GM18505 (cell line): ENCODE measurements around the gene EIF4E.
"Not testable (repeated sequence)": the region's sequence is repeated elsewhere in the genome, so short reads cannot be mapped to it uniquely, and the experiment has no call there.

Experiments used
- ATAC-seq: cut with Tn5 transposase; IDR thresholded peaks from one replicate; pipeline ENCODE4 v1.9.1; 2021; ENCODE audit not compliant: unreplicated experiment
- POLR2A ChIP-seq: IDR thresholded peaks from 4 replicates; pipeline ENCODE4 v1.6.1; 2011; ENCODE audit warnings: borderline replicate concordance; ENCODE audit not compliant: insufficient read depth, insufficient read length; ENCODE audit errors: extremely low read depth

The EIF4E gene

GRCh38 chr4:98879515-98879914, 49.4 kb downstream of the EIF4E start:
- no peak for TF ChIP-seq POLR2A
- ATAC-seq: no peak

GRCh38 chr4:98873059-98873458, 55.9 kb downstream of the EIF4E start:
- ATAC-seq: no peak

GRCh38 chr4:98872120-98872906, 56.6 kb downstream of the EIF4E start:
- ATAC-seq: not testable (repeated sequence)

More at GRCh38 chr4:98873059-98873458, 55.9 kb downstream of the EIF4E start:
- TF ChIP-seq POLR2A: no peak

GRCh38 chr4:98867648-98868047, 61.3 kb downstream of the EIF4E start:
- no peak for TF ChIP-seq POLR2A
- no peak for ATAC-seq

GRCh38 chr4:98865059-98865458, 63.9 kb downstream of the EIF4E start:
- TF ChIP-seq POLR2A: no peak
- no peak for ATAC-seq

- ATAC-seq: no peak
- TF ChIP-seq POLR2A: no peak
Measured at GRCh38 chr4:98864560-98864959, 64.4 kb downstream of the EIF4E start.

- ATAC-seq: no peak
- TF ChIP-seq POLR2A: no peak
Measured at GRCh38 chr4:98862371-98862770, 66.6 kb downstream of the EIF4E start.

GRCh38 chr4:98861100-98861884, 67.6 kb downstream of the EIF4E start:
- ATAC-seq: no peak
- TF ChIP-seq POLR2A: no peak

GRCh38 chr4:98851806-98852205, 77.1 kb downstream of the EIF4E start:
- ATAC-seq: no peak
- no peak for TF ChIP-seq POLR2A

GRCh38 chr4:98850937-98851336, 78.0 kb downstream of the EIF4E start:
- ATAC-seq: no peak

GRCh38 chr4:98848448-98848847, 80.5 kb downstream of the EIF4E start:
- TF ChIP-seq POLR2A: no peak
- ATAC-seq: no peak

More at GRCh38 chr4:98850937-98851336, 78.0 kb downstream of the EIF4E start:
- TF ChIP-seq POLR2A: no peak

GRCh38 chr4:98845960-98846359, 83.0 kb downstream of the EIF4E start:
- ATAC-seq: no peak

GRCh38 chr4:98842917-98843316, 86.0 kb downstream of the EIF4E start:
- not testable (repeated sequence) for ATAC-seq

More at GRCh38 chr4:98845960-98846359, 83.0 kb downstream of the EIF4E start:
- no peak for TF ChIP-seq POLR2A
